ENCODE measurements around the gene ANKRD28.

ANKRD28 gene

GRCh38 chr3:15659254-15659975 lies 138.4 kb downstream of the ANKRD28 start:
- no peak for DNase-seq

- no peak for DNase-seq
Measured at GRCh38 chr3:15657016-15657415, 140.8 kb downstream of the ANKRD28 start.

GRCh38 chr3:15656342-15656741 lies 141.4 kb downstream of the ANKRD28 start:
- no peak for DNase-seq

GRCh38 chr3:15654891-15655290 lies 142.9 kb downstream of the ANKRD28 start:
- no peak for DNase-seq

- no peak for DNase-seq
Measured at GRCh38 chr3:15654127-15654526, 143.7 kb downstream of the ANKRD28 start.

- no peak for DNase-seq
Measured at GRCh38 chr3:15653321-15653720, 144.5 kb downstream of the ANKRD28 start.

GRCh38 chr3:15651396-15651795 lies 146.4 kb downstream of the ANKRD28 start:
- no peak for DNase-seq

- no peak for DNase-seq
Measured at GRCh38 chr3:15649858-15650257, 147.9 kb downstream of the ANKRD28 start.

- no peak for DNase-seq
Measured at GRCh38 chr3:15649341-15649740, 148.4 kb downstream of the ANKRD28 start.

GRCh38 chr3:15647611-15648167 lies 150.1 kb downstream of the ANKRD28 start:
- DNase-seq = no peak

GRCh38 chr3:15646851-15647511 lies 150.8 kb downstream of the ANKRD28 start:
- no peak for DNase-seq

GRCh38 chr3:15645740-15646501 lies 151.9 kb downstream of the ANKRD28 start:
- no peak for DNase-seq

- no peak for DNase-seq
Measured at GRCh38 chr3:15645246-15645645, 152.5 kb downstream of the ANKRD28 start.

GRCh38 chr3:15638891-15639262 lies 158.9 kb downstream of the ANKRD28 start:
- DNase-seq = no peak

GRCh38 chr3:15638193-15638890 lies 159.4 kb downstream of the ANKRD28 start:
- no peak for DNase-seq

GRCh38 chr3:15637131-15637951 lies 160.4 kb downstream of the ANKRD28 start:
- DNase-seq = no peak

GRCh38 chr3:15636028-15636709 lies 161.6 kb downstream of the ANKRD28 start:
- DNase-seq = no peak

GRCh38 chr3:15635121-15635661 lies 162.6 kb downstream of the ANKRD28 start:
- DNase-seq = no peak

GRCh38 chr3:15634671-15635070 lies 163.1 kb downstream of the ANKRD28 start:
- no peak for DNase-seq

GRCh38 chr3:15633766-15634598 lies 163.8 kb downstream of the ANKRD28 start:
- no peak for DNase-seq

All from retina (tissue), 1 donor.